NOMO-1 (cell line): ENCODE results near the gene MFAP5.
"Not testable (repeated sequence)": the region's sequence is repeated elsewhere in the genome, so short reads cannot be mapped to it uniquely, and the experiment has no call there.

Source experiments
- DNase-seq, 2 experiments: peaks; one replicate each; lab custom pipeline; 2025; ENCODE audit not compliant: unreplicated experiment in 2 of 2; lab: John Stamatoyannopoulos, UW

MFAP5 gene

GRCh38 chr12:8676651-8677050 lies 14.0 kb upstream of the MFAP5 start:
- no peak for DNase-seq

GRCh38 chr12:8675591-8676036 lies 13.0 kb upstream of the MFAP5 start:
- DNase-seq, result peak in 1 of 2 experiments; percentile 69

- DNase-seq, result no peak
Measured at GRCh38 chr12:8672381-8672780, 9.8 kb upstream of the MFAP5 start.

- DNase-seq, result no peak
Measured at GRCh38 chr12:8668441-8668840, 5.8 kb upstream of the MFAP5 start.

- peak; percentile 58 to 82 for DNase-seq
Measured at GRCh38 chr12:8667270-8667669, 4.6 kb upstream of the MFAP5 start.

- no peak for DNase-seq
Measured at GRCh38 chr12:8665759-8666158, 3.1 kb upstream of the MFAP5 start.

- no peak for DNase-seq
Measured at GRCh38 chr12:8664228-8664913, 1.7 kb upstream of the MFAP5 start.

GRCh38 chr12:8661751-8662150 lies 875 bp downstream of the MFAP5 start:
- no peak for DNase-seq

GRCh38 chr12:8661016-8661415 lies 1.6 kb downstream of the MFAP5 start:
- no peak for DNase-seq

GRCh38 chr12:8658346-8658745 lies 4.3 kb downstream of the MFAP5 start:
- DNase-seq, result no peak

GRCh38 chr12:8655421-8655820 lies 7.2 kb downstream of the MFAP5 start:
- no peak for DNase-seq

GRCh38 chr12:8648576-8649205 lies 13.9 kb downstream of the MFAP5 start:
- no peak for DNase-seq

- DNase-seq, result no peak
Measured at GRCh38 chr12:8647968-8648367, 14.7 kb downstream of the MFAP5 start.

- DNase-seq, result peak in 1 of 2 experiments; percentile 19
Measured at GRCh38 chr12:8644345-8645248, 18.0 kb downstream of the MFAP5 start.

- no peak for DNase-seq
Measured at GRCh38 chr12:8642775-8643174, 19.9 kb downstream of the MFAP5 start.

- DNase-seq, result no peak
Measured at GRCh38 chr12:8639936-8640335, 22.7 kb downstream of the MFAP5 start.

- DNase-seq, result no peak
Measured at GRCh38 chr12:8638951-8639350, 23.7 kb downstream of the MFAP5 start.

GRCh38 chr12:8637666-8638065 lies 25.0 kb downstream of the MFAP5 start:
- DNase-seq, result no peak

- no peak for DNase-seq
Measured at GRCh38 chr12:8637244-8637643, 25.4 kb downstream of the MFAP5 start.

GRCh38 chr12:8636581-8636980 lies 26.0 kb downstream of the MFAP5 start:
- no peak for DNase-seq

GRCh38 chr12:8636007-8636346 lies 26.6 kb downstream of the MFAP5 start:
- not testable (repeated sequence) for DNase-seq
